Stimulated activated CD8-positive, alpha-beta memory T cell treated with anti-CD3 and anti-CD28 coated beads, Interleukin-2, amount 100 ng/mL, for 1 hour (primary cell): ENCODE data around the gene TERC.

Experiments
- DNase-seq, 2 donors: peaks; one replicate each; pipeline ENCODE4 v3.0.0-alpha.2; 2020; ENCODE audit warnings: low read depth in 2 of 2

TERC gene

GRCh38 chr3:169764882-169765612 lies at the start of gene TERC:
TSS of gene TERC (minus strand) at chr3:169765060.
- DNase-seq: peak; percentile 83 to 86

GRCh38 chr3:169813757-169814517 lies 49.1 kb upstream of the TERC start:
- peak; percentile 37 to 45 for DNase-seq

GRCh38 chr3:169813278-169813677 lies 48.4 kb upstream of the TERC start:
- no peak for DNase-seq

GRCh38 chr3:169812332-169813235 lies 47.7 kb upstream of the TERC start, which contains the start of the genes LRRC34 and LRRIQ4:
TSS of gene LRRC34 (minus strand) at chr3:169812904. CDS start at chr3:169812548, 356 bp downstream.
TSS of gene LRRIQ4 (plus strand) at chr3:169812870. CDS start at chr3:169821922, 9,052 bp downstream.
- peak; percentile 21 to 46 for DNase-seq

- no peak for DNase-seq
Measured at GRCh38 chr3:169811631-169812331, 46.9 kb upstream of the TERC start.

GRCh38 chr3:169809230-169809795 lies 44.5 kb upstream of the TERC start:
- no peak for DNase-seq

- DNase-seq: no peak
Measured at GRCh38 chr3:169804681-169805080, 39.8 kb upstream of the TERC start.

- DNase-seq: no peak
Measured at GRCh38 chr3:169792359-169792758, 27.5 kb upstream of the TERC start.

- DNase-seq: no peak
Measured at GRCh38 chr3:169790687-169791429, 26.0 kb upstream of the TERC start.

GRCh38 chr3:169790219-169790618 lies 25.4 kb upstream of the TERC start:
- DNase-seq: no peak

- DNase-seq: no peak
Measured at GRCh38 chr3:169787791-169788190, 22.9 kb upstream of the TERC start.

GRCh38 chr3:169787120-169787519 lies 22.3 kb upstream of the TERC start:
- no peak for DNase-seq

GRCh38 chr3:169781209-169781855 lies 16.5 kb upstream of the TERC start:
- no peak for DNase-seq

GRCh38 chr3:169780742-169781141 lies 15.9 kb upstream of the TERC start:
- no peak for DNase-seq

GRCh38 chr3:169777822-169778221 lies 13.0 kb upstream of the TERC start:
- DNase-seq: no peak

GRCh38 chr3:169774186-169774585 lies 9.3 kb upstream of the TERC start:
- DNase-seq: no peak

GRCh38 chr3:169772897-169773816 lies 8.3 kb upstream of the TERC start, which contains the start of gene MYNN:
TSS of gene MYNN (plus strand) at chr3:169773396. CDS start at chr3:169774296, 900 bp downstream.
- DNase-seq: peak; percentile 81 to 86

GRCh38 chr3:169772305-169772896 lies 7.5 kb upstream of the TERC start:
- peak; percentile 25 to 37 for DNase-seq
